Heart left ventricle (tissue), 16 donors: ENCODE measurements around the gene FARSB. TPM values are rescaled to one million over a fixed set of nuclear protein-coding genes. Genes with fewer than 3 reads are reported as not detected.

Experiments
- ATAC-seq, 4 donors: fragments of 200-7000 bp; cut with Tn5 transposase; one replicate each; pipeline ENCODE4 v1.9.1; 2020 to 2022; ENCODE audit warnings: moderate library complexity in 4 of 4, mild to moderate bottlenecking in 3 of 4, moderate number of reproducible peaks in 1 of 4
- DNase-seq, 5 donors: peaks; one replicate each; pipeline ENCODE4 v3.0.0-alpha.2; 2020
- H3K27ac ChIP-seq, 12 donors: fragments of 200-600 bp; sonication (generic) in 4 of 12; one replicate each; pipeline versions ENCODE4 v1.5.0 to v1.8.0; 2016 to 2022; ENCODE audit warnings: mild to moderate bottlenecking in 2 of 12
- H3K27me3 ChIP-seq, 9 donors: fragments of 200-600 bp; sonication (generic) in 2 of 9; one replicate each; pipeline versions ENCODE4 v1.5.1 to v1.8.0; 2016 to 2022; ENCODE audit warnings: mild to moderate bottlenecking in 3 of 9
- H3K36me3 ChIP-seq, 9 donors: fragments of 200-600 bp; sonication (generic) in 2 of 9; one replicate each; pipeline versions ENCODE4 v1.5.0 to v1.8.0; 2018 to 2022; ENCODE audit warnings: mild to moderate bottlenecking in 2 of 9
- H3K4me1 ChIP-seq, 12 donors: fragments of 200-600 bp; sonication (generic) in 4 of 12; one replicate each; pipeline versions ENCODE4 v1.5.0 to v1.8.0; 2016 to 2022; ENCODE audit warnings: mild to moderate bottlenecking in 3 of 12
- H3K4me3 ChIP-seq, 12 donors: fragments of 200-600 bp; sonication (generic) in 4 of 12; one replicate each; pipeline versions ENCODE4 v1.5.0 to v1.8.0; 2017 to 2022; ENCODE audit warnings: mild to moderate bottlenecking in 9 of 12, moderate library complexity in 4 of 12
- H3K9me3 ChIP-seq, 12 donors: fragments of 200-600 bp; sonication (generic) in 4 of 12; one replicate each; pipeline versions ENCODE4 v1.5.0 to v1.8.0; 2016 to 2022; ENCODE audit warnings: mild to moderate bottlenecking in 1 of 12
- POLR2A ChIP-seq, 2 donors: fragments of 450-650 bp; IDR thresholded peaks; one replicate each; pipeline ENCODE4 v1.6.1; 2017; ENCODE audit warnings: antibody characterized with exemption in 2 of 2, mild to moderate bottlenecking in 2 of 2, moderate library complexity in 2 of 2
- WGBS, 4 donors: extraction: QIAGEN DNeasy Blood & Tissue Kit in 2 of 4; methylation state at CpG; one replicate each; pipeline versions ENCODE4 v1.1.5 to v1.1.7; 2013 to 2018; 5-methylcytosine and 5-hydroxymethylcytosine counted together
- intact Hi-C, 10 donors: fragments of 100-400 bp; cut with DNase I; formaldehyde crosslinking; loops; one replicate each; pipeline versions ENCODE4 v1.11.1 to v1.14.2; 2022
- polyA plus RNA-seq, 2 donors: library from polyadenylated mRNA; stranded (reverse); fragments of 200-250 nt; gene quantifications; one replicate each; pipeline ENCODE4 v1.2.3, GENCODE V29; 2013
- total RNA-seq, 9 donors: library from RNA; depleted of rRNA in 2 of 9; stranded (reverse); fragments of >200 nt in 2 of 9; fragmentation: NEBNext Ultra II Directional in 3 of 9; extraction: Animal tissue kit (Norgen Biotek cat#: 25700) in 3 of 9; gene quantifications; one replicate each; pipeline versions ENCODE4 v1.1.0 to v1.2.4, GENCODE V29; 2016 to 2023
- TF ChIP-seq, protein P1 (sequence below), 12 donors: fragments of 200-600 bp; sonication (generic) in 4 of 12; IDR thresholded peaks; one replicate each; pipeline versions ENCODE4 v1.5.0 to v1.8.0; 2018 to 2022; ENCODE audit warnings: antibody characterized with exemption in 12 of 12, mild to moderate bottlenecking in 5 of 12
- donor health status: ischemic (EF 13 %, LVEDD 7.1; RV severe dilation, severe dysfunction).
- donor health status: healthy with polysubstance abuse.
- donor health status: DM: no; HTN: yes; CAD: no.
- donor health status: DM: no; HTN: no; CAD: no.
- donor health status: ischemic (EF 25% LVEDD 6.9; RV normal size, moderate dysfunction).
- donor health status: ischemic (EF 25% LVEDD 5.7; RV mildly dilated, moderate dysfunction).
- donor health status: healthy.
- donor health status: DM: yes; HTN: yes; CAD: no.
- donor health status: ischemic (EF 35%, LVEDD 5.7; RV mildly dilated, moderate dysfunction).
- donor health status: nonischemic (EF 11% LVEDD 7.7; RV severe dilation, severe dysfunction).
- donor health status: DM: yes; HTN: yes; CAD: no.
- donor health status: PGD.
- donor health status: ischemic (EF 29% LVEDD 5.4; RV normal size, mild dysfunction).
- donor health status: nonischemic (EF 23%, LVEDD 6.1; RV moderate dilation, normal function).

Gene FARSB
- total and polyA plus RNA-seq, 11 donors = 9.8 to 29.2 (median 19.5) TPM

DNA sequence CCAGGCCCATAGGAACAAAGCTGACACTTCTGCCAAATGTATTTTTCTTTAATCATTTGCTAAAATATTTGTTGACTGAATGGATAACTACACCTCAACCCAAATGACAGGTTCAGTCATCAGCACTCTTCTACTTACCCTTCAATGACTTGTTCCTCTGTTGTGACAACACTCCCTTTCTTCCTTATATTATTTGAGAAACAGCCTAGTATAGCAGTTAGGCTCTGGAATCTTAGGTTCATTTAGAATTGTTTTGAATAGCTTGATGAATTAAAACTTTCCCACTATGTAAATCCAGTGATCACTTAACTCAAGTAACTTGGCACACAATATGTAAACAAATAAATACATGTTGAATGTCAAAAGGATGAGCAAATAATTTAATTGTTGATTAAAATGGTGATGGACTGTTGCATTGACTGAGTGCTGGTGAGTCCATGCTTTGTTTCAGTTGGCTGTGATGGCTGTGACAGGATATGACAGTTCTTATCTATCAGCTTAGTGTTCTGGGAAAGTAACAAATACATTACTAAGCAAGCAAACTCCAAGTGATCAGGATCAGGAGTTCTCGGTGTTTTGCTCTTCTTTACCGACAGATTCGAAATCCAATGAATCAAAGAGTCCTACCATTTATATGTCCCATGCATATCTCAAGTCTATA lies 12.7 kb upstream of the FARSB start:
- peaks cover 0 to 22% (median 4%) of the 10 kb centered on the region in 9 donors for H3K27me3 ChIP-seq
- peaks cover 0 to 25% (median 6%) of the 10 kb centered on the region in 12 donors for H3K4me1 ChIP-seq
- TF ChIP-seq, protein P1, sequence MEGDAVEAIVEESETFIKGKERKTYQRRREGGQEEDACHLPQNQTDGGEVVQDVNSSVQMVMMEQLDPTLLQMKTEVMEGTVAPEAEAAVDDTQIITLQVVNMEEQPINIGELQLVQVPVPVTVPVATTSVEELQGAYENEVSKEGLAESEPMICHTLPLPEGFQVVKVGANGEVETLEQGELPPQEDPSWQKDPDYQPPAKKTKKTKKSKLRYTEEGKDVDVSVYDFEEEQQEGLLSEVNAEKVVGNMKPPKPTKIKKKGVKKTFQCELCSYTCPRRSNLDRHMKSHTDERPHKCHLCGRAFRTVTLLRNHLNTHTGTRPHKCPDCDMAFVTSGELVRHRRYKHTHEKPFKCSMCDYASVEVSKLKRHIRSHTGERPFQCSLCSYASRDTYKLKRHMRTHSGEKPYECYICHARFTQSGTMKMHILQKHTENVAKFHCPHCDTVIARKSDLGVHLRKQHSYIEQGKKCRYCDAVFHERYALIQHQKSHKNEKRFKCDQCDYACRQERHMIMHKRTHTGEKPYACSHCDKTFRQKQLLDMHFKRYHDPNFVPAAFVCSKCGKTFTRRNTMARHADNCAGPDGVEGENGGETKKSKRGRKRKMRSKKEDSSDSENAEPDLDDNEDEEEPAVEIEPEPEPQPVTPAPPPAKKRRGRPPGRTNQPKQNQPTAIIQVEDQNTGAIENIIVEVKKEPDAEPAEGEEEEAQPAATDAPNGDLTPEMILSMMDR (IDR thresholded peaks at IDR 0.05) = no peak
- TF ChIP-seq POLR2A (IDR thresholded peaks at IDR 0.05) = no peak
- H3K27ac ChIP-seq = peak overlapping the region in 1 of 12 donors; percentile 54
- no peaks in the 10 kb centered on the region for H3K36me3 ChIP-seq
- H3K9me3 ChIP-seq = no peaks in the 10 kb centered on the region
- no peak overlapping the region for H3K4me3 ChIP-seq
- WGBS, 4 donors = 72 to 75% (median 74%) methylated on average over 3 of the region's 3 CpGs
- DNase-seq (no peak), ATAC-seq (no peak)
- intact Hi-C loops = no loop called here

DNA sequence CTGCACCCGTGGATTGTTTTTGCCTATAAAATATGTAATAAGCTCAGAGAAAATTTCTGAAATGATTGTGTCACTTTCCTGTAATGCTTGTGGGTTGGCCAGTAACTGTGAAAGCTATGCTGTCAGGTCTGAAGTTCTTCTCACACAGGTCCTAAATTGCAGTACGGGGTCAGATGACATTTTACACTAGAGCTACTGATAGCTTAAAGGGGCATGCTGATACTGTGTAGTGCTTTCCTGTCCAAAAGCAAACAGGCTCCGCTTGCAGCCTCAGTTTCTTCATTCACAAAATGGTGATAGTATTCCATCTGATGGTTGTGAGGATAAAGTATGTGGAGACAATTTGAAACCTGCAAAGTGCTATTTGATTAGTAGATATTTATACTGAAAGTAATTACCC lies 7.6 kb upstream of the FARSB start:
- Histone ChIP-seq H3K9me3 (no peaks in the 10 kb centered on the region), H3K27me3 (no peaks in the 10 kb centered on the region), H3K27ac (peak overlapping the region in 1 of 12 donors; percentile 7), H3K4me3 (no peak overlapping the region), H3K36me3 (no peaks in the 10 kb centered on the region), H3K4me1 (peaks cover 0 to 4% (median 0%) of the 10 kb centered on the region in 12 donors)
- intact Hi-C loops = no loop called here
- TF ChIP-seq POLR2A (IDR thresholded peaks at IDR 0.05) = no peak
- TF ChIP-seq, protein P1 (IDR thresholded peaks at IDR 0.05) = no peak
- ATAC-seq (peak in 3 of 4 donors; percentile 63 to 83 (median 69)), DNase-seq (no peak)
- 37 to 51% (median 46%) methylated on average over 3 of the region's 3 CpGs for WGBS, 4 donors

DNA sequence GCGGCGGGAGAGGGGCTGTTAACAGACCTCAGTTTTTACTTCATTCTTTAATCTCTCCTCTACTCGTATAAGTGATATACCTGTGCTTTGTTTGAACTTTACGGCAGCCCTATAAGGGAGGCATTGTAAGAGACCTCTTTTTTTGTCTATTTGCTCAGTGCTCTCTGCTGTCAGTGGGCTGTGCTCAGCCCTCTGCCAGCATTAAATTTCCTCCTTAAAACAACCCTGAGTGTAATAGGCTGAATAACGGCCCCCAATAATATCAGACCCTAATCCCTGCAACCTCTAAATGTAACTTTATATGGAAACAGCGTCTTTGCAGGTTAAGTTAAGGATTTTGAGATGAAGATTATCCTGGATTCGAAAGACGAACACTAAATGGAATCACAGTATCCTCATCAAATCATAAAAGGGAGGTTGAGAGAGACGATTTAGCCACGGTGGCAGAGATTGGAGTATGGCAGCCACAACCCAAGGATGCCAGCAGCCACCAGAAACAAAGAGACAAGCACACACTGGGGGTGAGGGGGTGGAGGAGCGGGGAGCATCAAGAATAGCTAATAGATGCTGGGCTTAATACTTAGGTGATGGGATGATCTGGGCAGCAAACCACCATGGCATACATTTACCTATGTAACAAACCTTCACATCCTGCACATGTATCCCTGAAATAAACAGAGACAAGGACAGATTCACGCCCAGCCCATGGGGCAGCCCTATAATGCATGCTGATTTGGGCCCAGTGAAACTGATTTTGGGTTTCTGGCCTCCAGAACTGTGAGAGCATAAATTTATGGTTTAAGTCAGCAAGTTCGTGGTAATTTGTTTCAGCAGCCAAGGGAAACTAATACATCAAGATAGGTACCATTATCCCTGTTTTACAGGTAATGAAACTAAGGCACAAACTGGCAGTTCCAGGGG lies 894 bp upstream of the FARSB start:
- Histone ChIP-seq H3K9me3 (no peaks in the 10 kb centered on the region), H3K27me3 (no peaks in the 10 kb centered on the region), H3K27ac (peak overlapping the region in 10 of 12 donors; percentile 82 to 96 (median 90)), H3K4me3 (peak overlapping the region; percentile 57 to 95 (median 85)), H3K36me3 (no peaks in the 10 kb centered on the region), H3K4me1 (peaks cover 0 to 32% (median 16%) of the 10 kb centered on the region in 12 donors)
- intact Hi-C loops = no loop called here
- 15 to 21% (median 19%) methylated on average over 12 to 13 of the region's 13 CpGs for WGBS, 4 donors
- peak in 1 of 4 donors; percentile 7 for ATAC-seq
- TF ChIP-seq, protein P1 (IDR thresholded peaks at IDR 0.05) = no peak
- no peak for TF ChIP-seq POLR2A (IDR thresholded peaks at IDR 0.05)
- no peak for DNase-seq

DNA sequence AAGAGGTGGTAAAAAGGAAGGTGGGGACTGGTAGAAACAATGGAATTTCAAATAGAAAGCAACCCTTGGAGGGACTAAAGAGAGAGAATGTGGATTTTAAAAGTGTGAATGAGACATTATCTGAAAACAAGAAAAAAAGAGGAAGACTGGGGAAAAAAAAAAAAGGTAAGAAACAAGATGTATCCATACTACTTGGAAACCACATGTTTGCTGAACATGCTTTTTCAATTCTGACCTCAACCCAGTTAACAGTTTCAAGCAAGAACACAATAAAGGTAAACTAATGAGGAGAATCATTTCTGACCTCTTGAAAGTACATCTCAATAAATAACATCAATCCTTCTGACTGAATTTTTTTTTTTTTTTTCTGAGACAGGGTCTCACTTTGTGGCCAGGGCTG lies 2.6 kb downstream of the FARSB start:
- Histone ChIP-seq H3K9me3 (no peaks in the 10 kb centered on the region), H3K36me3 (peaks cover 0 to 6% (median 4%) of the 10 kb centered on the region in 9 donors), H3K4me3 (no peak overlapping the region), H3K27ac (no peak overlapping the region), H3K4me1 (peaks cover 0 to 38% (median 16%) of the 10 kb centered on the region in 12 donors), H3K27me3 (no peaks in the 10 kb centered on the region)
- intact Hi-C loops = no loop called here
- no peak for DNase-seq
- TF ChIP-seq, protein P1 (IDR thresholded peaks at IDR 0.05) = no peak
- no peak for TF ChIP-seq POLR2A (IDR thresholded peaks at IDR 0.05)
- ATAC-seq = no peak
